Middle frontal gyrus (tissue), 1 donor: ENCODE data around the gene LRPAP1.
A peak's percentile ranks its signal among the peaks of the same experiment; 100 is the strongest.

ENCODE experiments used
- DNase-seq: peaks from one replicate; pipeline ENCODE4 v3.0.0-alpha.2; 2015; ENCODE audit warnings: low spot score; ENCODE audit errors: extremely low spot score

Gene LRPAP1

DNA sequence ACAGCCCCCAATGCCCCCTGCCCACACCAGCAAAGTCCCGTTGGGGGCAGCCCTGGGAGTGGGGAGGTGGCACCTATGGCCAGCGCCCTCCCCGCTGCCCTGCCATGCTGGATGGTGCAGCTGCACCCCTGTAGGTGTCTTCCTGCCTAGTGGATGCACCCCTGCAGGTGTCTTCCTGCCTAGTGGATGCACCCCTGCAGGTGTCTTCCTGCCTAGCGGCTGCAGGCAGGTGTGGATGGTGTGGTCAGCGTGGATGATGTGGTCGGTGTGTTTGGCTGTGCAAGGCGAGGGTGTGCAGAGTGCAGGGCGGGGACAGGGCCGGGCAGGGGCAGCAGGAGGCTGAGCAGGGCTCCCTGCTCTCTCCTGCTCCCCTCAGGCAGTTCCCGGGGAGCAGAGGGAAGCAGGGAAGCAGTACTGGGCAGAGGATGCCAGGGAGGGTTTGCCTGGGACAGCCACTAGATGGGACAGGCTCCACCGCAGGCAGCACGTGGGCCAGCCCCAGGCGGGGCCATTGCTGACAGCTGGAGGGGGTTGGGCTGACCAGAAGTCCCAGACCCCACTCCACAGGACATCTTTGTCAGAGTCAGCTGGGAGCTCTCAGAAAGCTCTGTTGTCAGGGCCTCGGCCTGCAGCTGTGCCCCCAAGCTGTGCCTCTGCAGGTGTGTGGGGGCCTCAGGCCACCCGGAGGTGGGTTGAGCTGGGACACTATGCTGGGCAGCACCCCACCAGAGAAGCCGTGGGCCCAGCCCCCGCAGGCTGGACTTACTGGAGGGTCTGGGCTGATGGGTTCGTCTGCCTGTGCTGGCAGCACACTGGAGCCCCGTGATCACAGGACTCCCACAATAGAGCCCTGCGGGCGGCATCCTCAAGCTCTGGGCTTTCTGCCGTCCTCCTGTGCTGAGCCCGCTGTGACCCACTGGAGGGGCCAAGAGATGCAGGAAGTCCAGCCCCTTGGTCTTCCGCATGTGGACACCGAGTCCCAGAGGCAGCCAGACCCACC lies 45.4 kb downstream of the LRPAP1 start:
- DNase-seq, result no peak

DNA sequence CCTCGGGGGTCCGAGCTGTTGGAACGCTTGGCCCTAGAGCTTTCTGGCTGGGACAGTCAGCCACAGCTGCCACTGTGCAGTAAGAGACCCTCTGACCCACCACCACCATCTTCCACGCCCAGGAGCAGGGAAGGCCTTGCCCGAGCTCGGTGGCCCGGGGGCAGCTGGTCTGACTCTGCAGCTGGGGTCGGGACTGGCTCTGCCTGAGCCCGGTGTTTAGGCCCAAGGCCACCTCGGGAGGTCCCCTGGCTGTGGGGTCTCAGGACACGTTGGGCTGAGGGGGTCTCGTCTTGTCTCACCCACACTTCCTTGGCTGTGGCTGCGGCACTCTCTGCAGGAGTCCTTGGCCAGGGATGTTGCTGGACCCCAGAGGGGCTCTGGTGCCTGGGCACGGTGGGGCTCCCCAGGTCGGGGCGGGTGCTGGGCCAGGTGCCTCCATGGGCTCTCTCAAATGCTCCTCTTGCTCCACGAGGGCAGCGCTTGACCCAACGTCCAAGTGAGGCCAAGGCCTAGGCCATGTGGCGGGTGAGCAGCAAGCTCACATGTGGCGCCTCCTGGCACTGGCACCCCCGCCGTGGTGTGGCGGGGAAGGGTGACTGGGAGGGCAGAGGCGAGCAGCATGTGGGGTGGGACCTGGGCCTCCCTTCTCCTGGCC lies 46.2 kb downstream of the LRPAP1 start:
- no peak for DNase-seq

DNA sequence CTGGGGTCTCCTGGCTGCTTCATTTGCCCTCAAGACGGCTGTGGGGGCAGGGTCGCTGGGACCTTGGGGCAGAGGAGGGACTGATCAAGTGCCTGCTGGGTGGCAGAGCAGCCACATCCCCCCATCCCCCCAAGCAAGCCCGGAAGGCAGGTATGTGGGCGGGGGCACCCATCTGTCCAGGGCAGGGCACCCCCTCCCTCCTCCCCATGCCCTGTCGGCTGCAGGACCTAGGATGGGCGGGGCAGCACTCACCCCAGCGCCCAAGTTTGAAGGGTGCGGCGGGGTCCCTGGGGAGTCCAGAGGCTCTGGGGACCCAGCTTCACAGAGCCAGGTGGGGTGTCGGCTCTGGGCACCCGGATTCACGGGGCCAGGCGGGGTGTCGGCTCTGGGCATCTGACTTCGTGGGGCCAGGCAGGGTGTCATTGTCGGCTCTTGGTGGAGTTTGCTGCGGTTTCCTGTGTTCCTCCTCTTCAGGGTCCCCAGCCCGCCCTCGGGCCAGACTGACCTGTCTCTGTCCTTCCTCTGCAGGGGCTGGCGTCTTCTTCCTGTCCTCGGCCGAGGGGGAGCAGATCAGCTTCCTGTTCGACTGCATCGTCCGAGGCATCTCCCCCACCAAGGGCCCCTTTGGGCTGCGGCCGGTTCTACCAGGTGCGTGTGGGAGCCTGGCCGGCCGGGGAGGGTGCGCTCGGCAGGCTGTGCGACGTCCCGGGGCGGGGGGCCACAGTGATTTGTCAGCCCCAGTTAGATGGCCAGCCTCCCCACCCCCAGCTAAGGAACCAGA lies 47.0 kb downstream of the LRPAP1 start:
- DNase-seq, result no peak

DNA sequence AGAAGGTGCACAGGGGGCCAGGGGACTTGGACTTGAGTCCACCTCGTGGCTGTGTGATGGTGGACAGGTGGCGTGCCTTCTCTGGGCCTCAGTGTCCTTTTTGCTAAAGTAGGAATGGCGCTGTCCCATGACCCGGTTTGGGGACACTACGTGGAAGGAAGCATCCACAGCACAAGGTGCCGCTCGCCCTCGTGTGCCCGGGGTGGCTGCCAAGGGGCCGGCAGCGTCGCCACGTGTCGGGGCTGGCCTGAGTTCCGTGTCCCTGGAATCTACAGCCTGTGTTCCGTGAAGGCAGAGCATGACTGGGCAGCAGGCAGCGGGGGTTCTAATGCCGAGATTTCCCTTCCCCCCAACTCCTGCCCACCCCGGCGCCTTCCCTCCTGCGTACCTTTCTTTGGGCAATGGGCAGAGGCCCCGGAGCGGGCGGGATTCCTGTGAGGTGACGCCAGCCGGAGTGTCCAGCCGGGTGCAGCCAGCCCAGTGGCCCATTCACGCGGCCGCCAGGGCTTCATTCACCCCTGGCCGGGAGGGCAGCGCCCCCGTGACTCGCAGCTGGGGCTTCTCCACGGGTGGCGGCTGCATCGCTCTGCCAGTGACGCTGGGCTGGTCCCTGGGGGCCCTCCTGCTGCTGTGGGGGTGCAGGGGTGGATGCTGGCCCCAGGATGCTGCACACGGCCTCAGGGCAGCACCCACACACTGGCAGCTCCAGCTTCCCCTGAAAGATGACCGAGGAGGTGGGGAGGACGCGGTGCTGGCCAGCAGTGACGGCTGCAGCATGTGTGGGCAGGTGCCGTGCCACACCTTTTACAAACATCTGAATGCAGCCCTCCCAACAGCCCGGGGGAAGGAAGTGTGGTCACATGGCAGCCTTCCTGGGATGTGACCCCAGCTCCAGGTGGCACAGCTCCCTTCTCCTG lies 47.9 kb downstream of the LRPAP1 start:
- DNase-seq, result no peak

DNA sequence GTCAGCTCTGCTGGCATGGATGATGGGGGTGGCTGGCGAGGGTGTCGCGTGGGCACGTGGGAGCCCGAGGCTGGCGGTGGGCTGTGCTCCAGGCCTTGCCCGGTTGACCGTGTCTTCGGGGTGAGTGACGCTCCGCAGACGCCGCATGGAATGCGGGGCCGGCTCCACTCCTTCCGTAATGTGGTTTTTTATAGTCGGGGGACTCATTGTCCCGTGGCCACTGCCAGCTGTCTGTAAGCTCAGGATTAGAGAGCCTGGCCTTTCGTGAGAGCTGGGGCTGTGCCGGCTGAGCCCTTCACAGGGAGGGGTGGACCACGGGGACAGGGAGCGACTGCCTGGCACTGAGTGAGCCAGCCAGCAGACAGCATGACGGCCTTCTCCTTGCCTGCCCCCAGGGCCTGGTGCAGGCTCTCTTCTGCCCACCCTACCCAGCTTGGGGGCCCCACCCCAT lies 48.7 kb downstream of the LRPAP1 start:
- DNase-seq, result no peak

DNA sequence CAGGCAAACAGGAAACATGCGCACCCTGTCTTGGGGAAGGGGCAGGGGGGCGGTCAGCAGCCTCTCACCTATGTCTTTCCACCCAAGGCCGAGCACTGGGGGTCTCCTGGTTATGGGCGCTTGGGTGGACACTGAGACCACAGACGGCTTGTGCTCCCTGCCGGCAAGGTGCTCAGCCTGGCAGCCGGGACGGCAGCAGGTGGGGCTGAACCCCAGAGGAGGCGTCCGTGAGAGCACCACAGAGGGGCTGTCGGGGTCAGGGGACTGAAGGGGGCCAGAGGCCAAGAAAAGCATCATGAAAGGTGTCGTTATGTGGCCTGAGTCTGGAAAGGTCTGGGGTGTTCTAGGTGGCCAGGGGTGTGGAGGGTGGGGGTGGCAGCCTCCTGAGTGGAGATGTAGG lies 49.5 kb downstream of the LRPAP1 start:
- DNase-seq, result no peak

DNA sequence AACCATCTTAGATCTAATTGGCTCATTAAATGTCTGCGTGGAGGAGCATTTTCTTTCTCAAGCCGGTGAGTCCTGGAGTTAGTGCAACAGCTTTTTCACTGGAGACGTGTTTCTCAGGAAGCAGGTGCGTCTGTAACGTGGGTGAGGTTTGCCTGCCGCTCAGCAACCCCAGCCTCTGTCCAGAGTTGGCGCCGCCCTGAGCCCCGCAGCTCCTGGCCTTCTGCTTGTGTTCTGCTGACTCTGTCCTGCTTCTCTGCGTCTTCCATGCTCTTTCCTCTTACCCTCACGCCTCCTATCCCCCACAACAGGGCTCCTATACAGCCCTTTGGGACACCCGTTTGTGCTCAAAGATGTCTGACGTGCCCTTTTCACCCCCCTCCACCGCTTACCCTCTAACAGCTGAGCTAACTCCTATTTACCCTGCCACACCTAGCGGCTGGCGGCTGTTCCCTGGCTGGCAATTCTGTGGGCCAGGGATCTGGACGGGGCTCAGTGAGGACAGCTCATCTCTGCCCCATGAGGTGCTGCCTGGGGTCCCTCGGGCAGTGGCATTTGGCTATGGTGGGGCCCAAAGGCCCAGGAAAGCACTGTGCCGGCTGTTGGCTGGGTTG lies 50.3 kb downstream of the LRPAP1 start:
- DNase-seq, result no peak

DNA sequence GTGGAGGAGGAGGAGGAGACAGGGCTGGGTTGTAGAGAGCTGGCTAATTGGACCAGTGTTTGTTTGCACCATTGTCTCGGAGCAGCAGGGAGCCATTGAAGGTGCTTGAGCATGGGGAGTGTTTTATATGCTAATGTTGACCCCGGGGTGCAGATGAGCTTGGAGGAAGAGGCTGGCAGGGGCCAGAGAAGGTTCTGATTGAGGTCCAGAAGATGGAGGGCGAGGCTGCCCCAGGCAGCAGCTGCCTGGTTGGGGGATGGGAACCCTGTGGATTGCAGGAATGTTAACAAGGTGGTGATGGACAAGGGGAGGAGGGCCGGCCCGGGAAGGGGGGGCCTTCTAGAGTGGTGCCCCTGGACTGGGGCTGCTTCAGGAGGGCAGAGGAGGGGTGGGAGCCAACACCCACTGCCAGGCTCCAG lies 51.1 kb downstream of the LRPAP1 start:
- DNase-seq, result no peak

DNA sequence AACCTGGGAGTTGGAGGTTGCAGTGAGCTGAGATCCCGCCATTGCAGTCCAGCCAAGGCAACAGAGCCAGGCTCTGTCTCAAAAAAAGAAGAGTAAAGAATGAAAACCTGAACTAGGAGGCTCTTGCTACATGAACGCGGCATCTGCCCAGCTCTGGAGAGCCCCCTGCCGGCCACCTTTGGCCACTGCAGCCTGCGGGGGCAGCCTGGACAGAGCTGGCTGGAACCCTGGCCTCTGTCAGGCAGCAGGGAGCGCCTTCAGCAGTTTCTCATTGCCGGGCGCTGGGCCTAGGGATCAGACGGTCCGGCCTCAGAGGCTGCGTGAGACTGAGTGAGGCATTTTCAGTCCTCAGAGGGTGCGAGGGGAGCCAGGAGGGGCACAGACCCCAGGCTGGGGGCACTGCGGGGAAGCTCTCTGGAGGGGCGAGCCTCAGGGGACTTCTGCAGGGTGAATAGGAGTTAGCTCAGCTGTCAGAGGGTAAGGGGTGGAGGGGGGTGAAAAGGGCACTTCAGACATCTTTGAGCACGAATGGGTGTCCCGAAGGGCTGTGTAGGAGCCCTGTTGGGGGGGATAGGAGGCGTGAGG lies 51.6 kb downstream of the LRPAP1 start:
- peak; percentile 43 for DNase-seq

DNA sequence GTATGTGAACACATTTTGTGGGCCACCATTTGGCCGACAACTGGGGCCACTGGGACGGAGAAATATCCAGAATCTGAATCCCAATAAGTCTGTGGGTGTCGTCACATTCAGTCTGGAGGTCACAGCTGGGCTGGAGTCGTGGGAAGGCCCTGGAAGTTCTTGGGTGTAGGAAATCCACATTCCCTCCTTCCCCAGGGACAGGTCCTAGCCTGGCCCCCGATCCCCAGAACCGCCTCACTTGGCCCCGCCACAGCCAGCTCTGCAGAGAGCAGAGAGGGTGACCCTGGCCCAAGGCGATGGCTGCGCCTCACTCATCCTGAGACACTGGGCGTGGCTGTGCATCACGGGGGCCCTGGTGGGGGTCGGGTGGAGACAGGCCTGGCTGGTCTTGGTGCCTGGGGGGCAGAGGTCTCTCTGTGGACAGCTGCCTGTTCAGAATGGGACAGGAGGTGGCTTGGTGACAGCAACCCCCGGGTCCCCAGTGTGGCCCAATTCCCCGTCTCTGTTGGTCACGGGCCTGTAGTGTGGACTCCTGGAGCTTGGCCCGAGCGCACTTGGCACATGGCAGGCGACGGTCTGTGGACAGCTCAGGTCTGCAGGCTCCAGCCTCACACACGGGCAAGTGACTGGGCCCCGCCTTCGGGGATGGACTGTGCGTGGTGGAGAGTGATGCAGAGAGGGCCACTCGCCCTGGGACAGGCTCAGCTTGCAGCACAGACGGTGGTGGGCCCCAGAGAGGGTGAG lies 52.7 kb downstream of the LRPAP1 start:
- DNase-seq, result no peak

DNA sequence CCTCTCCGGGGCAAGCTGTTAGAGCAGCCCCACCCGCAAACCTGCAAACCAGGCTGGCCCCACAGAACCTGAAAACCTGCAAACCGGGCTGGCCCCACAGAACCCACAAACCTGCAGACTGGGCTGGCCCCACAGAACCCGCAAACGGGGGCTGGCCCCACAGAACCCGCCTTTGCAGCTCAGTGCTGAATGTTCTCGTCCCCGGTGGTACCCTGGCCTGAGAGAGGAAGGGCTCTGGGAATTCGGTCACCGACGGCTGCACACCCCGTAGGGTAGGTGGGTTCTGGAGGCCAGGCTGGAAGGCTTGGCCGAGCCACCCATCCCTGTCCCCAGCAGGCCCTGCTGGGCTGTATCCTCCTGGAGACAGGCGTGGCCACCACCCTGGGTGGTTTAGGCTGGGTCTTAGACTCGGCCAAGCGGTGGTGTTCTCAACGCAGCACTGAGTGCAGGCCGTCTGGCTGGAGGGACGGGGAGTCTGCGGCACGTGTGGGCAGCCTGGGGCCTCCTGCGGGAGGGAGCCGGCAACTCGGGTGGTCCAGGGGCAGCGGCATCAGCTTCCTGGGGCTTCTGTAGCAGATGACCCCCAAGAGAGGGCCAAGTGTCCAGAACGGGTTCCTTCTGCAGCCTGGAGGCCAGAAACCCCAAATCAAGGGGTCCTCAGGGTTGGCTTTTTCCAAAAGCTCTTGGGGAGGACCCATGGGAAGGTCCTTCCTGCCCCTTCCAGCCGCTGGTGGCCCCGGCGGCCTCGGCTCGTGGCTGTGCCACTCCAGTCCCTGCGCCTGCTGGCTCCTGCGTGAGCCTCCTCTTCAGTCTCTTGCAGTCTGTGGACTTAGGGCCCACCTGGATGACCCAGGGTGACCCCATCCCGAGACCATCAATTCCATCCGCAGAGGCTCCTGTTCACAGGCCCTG lies 53.5 kb downstream of the LRPAP1 start:
- no peak for DNase-seq

DNA sequence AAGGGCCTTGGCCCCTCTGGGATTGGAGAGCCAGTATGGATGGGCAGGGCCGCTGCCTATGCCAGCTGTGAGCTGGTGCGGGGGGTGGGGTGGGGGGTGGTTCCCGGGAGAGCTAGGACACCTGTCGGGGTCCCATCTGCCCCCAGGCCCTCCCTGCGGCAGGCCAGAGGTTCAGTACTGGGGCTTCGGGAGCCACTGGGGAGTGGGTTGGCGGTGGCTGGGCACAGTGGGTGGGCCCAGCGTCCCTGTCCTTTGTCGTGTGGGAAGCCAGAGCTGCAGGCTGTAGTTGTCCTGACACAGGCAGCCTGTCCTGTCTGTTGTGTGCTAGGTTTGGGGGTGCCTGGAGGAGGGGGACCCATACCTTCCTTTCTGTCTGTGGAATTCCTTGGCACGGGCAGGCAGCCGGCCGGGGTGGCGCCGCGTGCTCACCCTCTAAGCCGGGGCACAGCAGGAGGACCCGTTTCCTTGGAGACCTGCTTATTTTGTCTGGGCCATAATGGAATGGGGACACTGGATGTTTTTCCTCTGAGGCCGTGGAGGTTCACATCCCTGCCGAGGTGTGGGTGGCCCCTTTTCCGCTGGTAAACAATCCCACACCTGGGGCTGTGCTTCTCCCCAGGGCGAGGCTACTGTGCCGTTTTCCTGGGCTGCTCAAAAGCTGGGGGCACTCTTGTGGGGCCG lies 54.3 kb downstream of the LRPAP1 start:
- no peak for DNase-seq

DNA sequence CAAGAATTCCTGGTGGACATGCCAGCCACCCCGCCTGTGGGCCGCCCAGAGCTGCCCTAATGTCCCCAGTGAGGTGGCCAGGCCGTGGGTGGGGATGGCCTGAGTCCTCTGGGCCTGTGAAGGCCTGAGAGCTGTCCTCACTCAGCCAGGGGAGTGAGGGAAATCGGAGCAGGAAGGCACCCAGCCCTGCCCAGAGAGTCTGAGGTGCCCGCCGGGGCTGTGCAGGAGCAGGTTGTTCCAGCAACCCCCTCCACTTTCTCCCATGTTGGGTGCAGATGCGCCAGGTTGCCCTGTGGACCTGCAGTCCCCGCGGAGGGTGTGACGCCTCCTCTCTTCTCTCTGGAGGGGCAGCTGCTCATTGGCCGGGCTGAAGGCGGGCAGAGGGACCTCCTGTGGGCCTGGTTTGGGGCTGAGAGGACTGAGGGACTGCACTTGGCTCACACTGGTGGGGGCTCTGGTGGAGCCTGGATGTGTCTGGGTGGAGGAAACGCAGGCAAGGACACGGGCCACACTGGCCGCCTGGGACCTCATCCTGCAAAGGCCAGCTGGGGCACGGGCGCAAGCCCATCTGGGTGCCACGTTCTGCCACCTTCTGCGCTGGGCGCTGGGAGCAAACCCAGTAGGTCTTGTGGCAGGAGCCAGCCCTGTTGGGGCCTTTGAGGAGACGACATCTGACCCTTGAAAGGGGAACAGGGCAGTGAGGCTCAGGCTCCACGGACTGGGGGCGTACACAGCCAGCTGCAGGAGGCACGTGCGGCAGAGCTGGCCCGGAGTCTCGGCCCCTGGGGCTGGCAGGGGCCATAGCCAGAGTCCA lies 55.1 kb downstream of the LRPAP1 start:
- no peak for DNase-seq

DNA sequence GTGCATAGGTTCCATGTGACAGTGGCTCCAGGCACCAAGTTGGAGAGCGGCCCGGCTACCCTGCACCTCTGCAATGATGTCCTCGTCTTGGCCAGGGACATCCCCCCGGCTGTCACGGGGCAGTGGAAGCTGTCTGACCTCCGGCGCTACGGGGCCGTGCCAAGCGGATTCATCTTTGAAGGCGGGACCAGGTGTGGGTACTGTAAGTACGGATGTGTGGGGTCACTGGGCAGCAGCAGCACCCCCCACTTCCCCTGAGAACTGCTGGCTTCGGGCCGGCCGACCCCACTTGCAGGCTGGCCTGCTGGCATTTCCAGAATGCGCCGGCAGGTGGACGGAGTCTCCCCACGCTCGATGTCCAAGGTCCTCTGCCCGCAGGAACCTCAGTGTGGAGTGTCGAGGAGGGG lies 55.9 kb downstream of the LRPAP1 start:
- DNase-seq, result no peak

DNA sequence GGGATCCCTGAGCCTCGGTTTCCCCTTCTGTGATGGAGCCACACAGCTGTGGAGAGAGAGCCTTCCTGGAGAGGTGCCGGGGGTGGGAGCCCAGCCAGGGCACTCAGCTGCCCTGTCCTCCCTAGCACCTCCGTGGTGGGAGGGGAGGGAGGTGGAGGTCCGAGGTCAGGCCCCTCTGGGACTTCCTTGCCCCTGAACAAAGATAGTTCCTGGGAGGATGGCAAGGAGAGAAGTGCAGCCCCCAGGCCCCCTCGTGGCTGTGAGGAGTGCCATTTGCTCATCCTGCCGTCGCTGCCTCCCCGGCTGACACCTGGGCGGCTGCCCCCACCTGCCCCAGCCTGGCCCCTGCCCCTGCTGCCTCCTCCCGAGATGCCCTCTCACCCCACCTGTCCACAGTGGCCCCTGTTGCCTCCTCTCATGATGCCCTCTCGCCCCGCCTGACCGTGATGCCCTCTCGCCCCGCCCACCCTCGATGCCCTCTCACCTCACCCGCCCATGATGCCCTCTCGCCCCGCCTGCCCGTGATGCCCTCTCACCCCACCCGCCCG lies 56.4 kb downstream of the LRPAP1 start:
- no peak for DNase-seq

DNA sequence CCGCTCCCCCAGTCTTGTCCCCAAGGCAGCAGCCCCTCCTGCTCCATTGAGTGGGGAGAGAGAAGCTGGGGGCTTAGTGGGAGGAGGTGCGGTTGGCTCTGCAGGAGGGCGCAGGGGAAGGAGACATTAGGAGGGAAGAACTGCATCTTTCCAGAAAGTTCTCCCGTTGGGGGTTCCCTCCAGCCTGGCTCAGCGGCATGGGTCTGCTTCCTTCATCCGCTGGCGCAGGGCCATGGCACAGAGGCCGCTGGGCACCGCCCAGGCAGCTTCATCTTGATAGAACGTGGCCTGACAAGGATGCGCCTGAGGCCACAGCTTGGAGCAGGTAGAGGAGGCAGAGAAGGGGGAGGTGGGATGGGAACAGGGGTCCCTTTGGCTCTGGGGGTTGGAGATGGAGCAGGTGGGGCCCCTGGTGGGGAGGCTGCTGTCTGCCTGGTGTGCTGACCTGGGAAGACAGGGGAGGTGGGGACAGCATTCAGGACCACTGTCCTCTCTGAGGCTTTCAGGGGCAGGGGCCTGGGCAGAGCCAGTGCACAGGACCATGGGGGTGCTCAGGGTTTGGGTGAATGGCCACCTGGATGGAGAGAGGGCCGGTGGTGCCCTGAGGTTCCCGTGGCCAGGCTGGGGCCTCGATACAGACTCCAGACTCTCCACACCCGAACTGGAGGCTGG lies 57.0 kb downstream of the LRPAP1 start:
- DNase-seq, result no peak
